GM12875 (cell line): ENCODE data around the gene LRRC34.

ENCODE experiments used
- H3K4me3 ChIP-seq: one replicate; pipeline ENCODE4 v1.5.1; 2011; ENCODE audit warnings: low read depth, low read length, control low read depth
- CTCF ChIP-seq: IDR thresholded peaks from 2 replicates; pipeline ENCODE4 v1.5.1; 2011; ENCODE audit warnings: low read depth, mild to moderate bottlenecking, control low read depth, inconsistent platforms, low read length, moderate library complexity, borderline replicate concordance; ENCODE audit not compliant: insufficient read depth

LRRC34 gene

GRCh38 chr3:169792359-169792758, 20.3 kb downstream of the LRRC34 start:
- no peak for TF ChIP-seq CTCF
- no peak overlapping the region for H3K4me3 ChIP-seq

- TF ChIP-seq CTCF = no peak
- no peak overlapping the region for H3K4me3 ChIP-seq
Measured at GRCh38 chr3:169790687-169791429, 21.8 kb downstream of the LRRC34 start.

GRCh38 chr3:169790219-169790618, 22.5 kb downstream of the LRRC34 start:
- no peak overlapping the region for H3K4me3 ChIP-seq
- no peak for TF ChIP-seq CTCF

GRCh38 chr3:169787791-169788190, 24.9 kb downstream of the LRRC34 start:
- no peak overlapping the region for H3K4me3 ChIP-seq
- TF ChIP-seq CTCF = no peak

- H3K4me3 ChIP-seq = no peak overlapping the region
- TF ChIP-seq CTCF = no peak
Measured at GRCh38 chr3:169787120-169787519, 25.6 kb downstream of the LRRC34 start.

GRCh38 chr3:169781209-169781855, 31.4 kb downstream of the LRRC34 start:
- H3K4me3 ChIP-seq = no peak overlapping the region
- no peak for TF ChIP-seq CTCF

- H3K4me3 ChIP-seq = no peak overlapping the region
- no peak for TF ChIP-seq CTCF
Measured at GRCh38 chr3:169780742-169781141, 32.0 kb downstream of the LRRC34 start.
